ENCODE measurements around the gene C20orf173. TPM values are rescaled to one million over a fixed set of nuclear protein-coding genes. Genes with fewer than 3 reads are reported as not detected.

C20orf173 gene
- total RNA-seq, 2 donors from 2014 or later: not detected

- no peak for TF ChIP-seq CTCF (IDR thresholded peaks at IDR 0.05)
- no peak for DNase-seq (ENCODE audit: low spot score)
- Histone ChIP-seq H3K4me1 (peaks cover 0 to 17% of the 10 kb centered on the region in 2 donors), H3K9me3 (no peaks in the 10 kb centered on the region), H3K4me3 (no peak overlapping the region), H3K36me3 (peaks cover 20% of the 10 kb centered on the region), H3K27ac (no peak overlapping the region), H3K27me3 (no peaks in the 10 kb centered on the region)
Observed at GRCh38 chr20:35544436-35544835, 15.0 kb upstream of the C20orf173 start.

DNA sequence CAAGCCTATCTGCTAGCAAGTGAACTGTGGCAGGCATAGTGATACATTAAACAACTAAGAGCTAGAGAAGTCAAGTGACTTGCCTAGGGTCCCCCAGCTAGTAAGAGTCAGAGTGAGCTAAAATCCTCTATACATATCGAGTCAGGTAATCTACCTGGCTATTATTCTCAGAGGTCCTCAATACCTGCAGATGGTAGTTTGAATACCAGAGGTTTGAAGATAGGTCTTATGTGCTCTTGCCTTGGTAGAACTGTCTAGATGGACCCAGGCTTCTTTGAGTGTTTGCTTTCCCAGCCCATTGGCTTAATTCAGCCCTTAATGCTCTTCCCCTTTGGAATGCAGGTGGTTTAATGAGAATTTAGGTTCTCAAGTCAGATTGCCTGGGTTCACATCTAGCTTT is 13.5 kb upstream of the C20orf173 start:
- Histone ChIP-seq H3K9me3 (no peaks in the 10 kb centered on the region), H3K36me3 (peaks cover 6% of the 10 kb centered on the region), H3K4me3 (no peak overlapping the region), H3K4me1 (peaks cover 0 to 17% of the 10 kb centered on the region in 2 donors), H3K27me3 (no peaks in the 10 kb centered on the region), H3K27ac (no peak overlapping the region)
- TF ChIP-seq CTCF (IDR thresholded peaks at IDR 0.05): no peak
- no peak for DNase-seq (ENCODE audit: low spot score)

- Histone ChIP-seq H3K4me1 (peaks cover 0 to 17% of the 10 kb centered on the region in 2 donors), H3K4me3 (peak within 1 kb of the TSS; percentile 73 to 93), H3K9me3 (no peaks in the 10 kb centered on the region), H3K27ac (peak within 1 kb of the TSS; percentile 68 to 76), H3K36me3 (peaks cover 1% of the 10 kb centered on the region), H3K27me3 (no peaks in the 10 kb centered on the region)
- peak; percentile 96 for DNase-seq (ENCODE audit: low spot score)
- peak in 1 of 2 donors; percentile 47 for TF ChIP-seq CTCF (IDR thresholded peaks at IDR 0.05)
Observed at GRCh38 chr20:35541783-35542662, 12.6 kb upstream of the C20orf173 start, which contains the start of gene ERGIC3. TSS of gene ERGIC3 (plus strand) at chr20:35542078. CDS start at chr20:35542098, 20 bp downstream.

DNA sequence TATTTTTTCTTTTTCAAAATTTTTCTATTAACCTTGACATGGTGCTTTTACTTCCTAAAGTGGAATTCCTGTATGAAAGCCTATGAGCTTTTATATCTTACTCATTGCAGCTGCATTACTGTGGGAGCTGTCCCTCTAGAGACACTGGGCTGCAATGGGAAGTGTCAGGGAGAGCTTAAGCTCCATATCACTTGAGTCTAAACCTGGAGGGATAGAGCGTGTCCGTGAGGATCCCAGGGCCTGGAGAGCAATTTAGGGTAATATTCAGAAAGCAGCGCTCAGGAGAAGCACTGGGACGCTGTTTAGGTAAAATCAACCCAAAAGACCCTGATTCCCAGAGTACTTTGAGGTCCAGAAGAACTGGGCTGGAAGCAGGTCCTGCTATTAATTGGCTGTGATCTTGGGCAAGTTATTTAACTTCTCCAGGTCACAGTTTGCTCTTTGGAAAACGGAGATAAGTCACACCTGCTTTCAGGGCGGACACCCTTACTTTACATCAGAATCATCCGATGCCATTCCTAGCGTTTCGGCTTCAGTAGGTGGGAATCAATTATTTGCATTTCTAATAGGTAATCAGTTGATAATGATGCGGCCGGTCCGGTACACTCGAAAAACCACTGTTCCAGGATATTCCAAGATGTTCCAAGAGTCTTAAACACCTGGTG is 11.8 kb upstream of the C20orf173 start:
- no peak for TF ChIP-seq CTCF (IDR thresholded peaks at IDR 0.05)
- Histone ChIP-seq H3K9me3 (no peaks in the 10 kb centered on the region), H3K27ac (peak overlapping the region in 1 of 2 donors; percentile 76), H3K4me3 (peak overlapping the region; percentile 73 to 93), H3K27me3 (no peaks in the 10 kb centered on the region), H3K36me3 (no peaks in the 10 kb centered on the region), H3K4me1 (peaks cover 0 to 17% of the 10 kb centered on the region in 2 donors)
- no peak for DNase-seq (ENCODE audit: low spot score)

DNA sequence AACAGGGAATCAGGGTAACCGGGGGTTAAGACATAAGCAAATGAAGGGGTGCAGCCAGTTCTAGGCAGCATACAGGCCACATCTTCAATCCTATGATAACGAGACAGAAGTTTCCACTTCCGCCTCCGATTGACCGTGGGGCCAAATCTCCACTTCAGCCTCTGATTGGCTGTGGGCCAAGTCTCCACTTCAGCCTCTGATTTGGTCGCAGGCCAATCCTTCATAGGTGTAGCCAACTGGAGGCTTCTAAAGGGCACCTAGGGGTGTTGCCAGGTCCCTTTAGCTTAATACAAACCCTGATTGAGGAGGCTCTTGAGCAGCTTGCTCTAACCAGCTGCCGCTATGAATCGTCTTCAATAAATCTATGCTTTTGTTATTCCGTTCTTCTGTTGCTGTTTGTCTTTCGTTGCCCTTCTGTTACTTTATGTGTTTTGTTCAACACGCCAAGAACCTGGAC is 10.3 kb upstream of the C20orf173 start:
- Histone ChIP-seq H3K27ac (no peak overlapping the region), H3K4me1 (peaks cover 0 to 17% of the 10 kb centered on the region in 2 donors), H3K9me3 (no peaks in the 10 kb centered on the region), H3K4me3 (no peak overlapping the region), H3K36me3 (no peaks in the 10 kb centered on the region), H3K27me3 (no peaks in the 10 kb centered on the region)
- no peak for DNase-seq (ENCODE audit: low spot score)
- no peak for TF ChIP-seq CTCF (IDR thresholded peaks at IDR 0.05)

Measured in right atrium auricular region (tissue), 2 donors.